SU-DHL-6 (cell line): Measurements from ENCODE around the gene PTGR3.

Source experiments
- CTCF ChIP-seq: fragments of 200-600 bp; sonication (generic); IDR thresholded peaks from one replicate; pipeline ENCODE4 v1.5.1; 2017; ENCODE audit warnings: antibody characterized with exemption, mild to moderate bottlenecking, low read length, moderate library complexity; ENCODE audit not compliant: insufficient read depth, poor library complexity, severe bottlenecking
- EZH2phosphoT487 ChIP-seq: fragments of 200-600 bp; sonication (generic), shearing (Covaris generic); conservative IDR thresholded peaks from 2 replicates; pipeline ENCODE4 v1.6.1; 2018; ENCODE audit warnings: mild to moderate bottlenecking, antibody characterized with exemption, low read length, moderate library complexity, mixed read lengths

GRCh38 chr18:75249672-75250470 is 40.9 kb upstream of the PTGR3 start:
- no peak for TF ChIP-seq CTCF
- TF ChIP-seq EZH2phosphoT487 = no peak
